GM10847 (cell line): ENCODE results near the gene WDR46.
A peak's percentile ranks its signal among the peaks of the same experiment; 100 is the strongest.

ENCODE experiments used
- POLR2A ChIP-seq: IDR thresholded peaks from 2 replicates; pipeline ENCODE4 v1.6.1; 2011; ENCODE audit not compliant: insufficient read length; ENCODE audit errors: extremely low read depth

The WDR46 gene

DNA sequence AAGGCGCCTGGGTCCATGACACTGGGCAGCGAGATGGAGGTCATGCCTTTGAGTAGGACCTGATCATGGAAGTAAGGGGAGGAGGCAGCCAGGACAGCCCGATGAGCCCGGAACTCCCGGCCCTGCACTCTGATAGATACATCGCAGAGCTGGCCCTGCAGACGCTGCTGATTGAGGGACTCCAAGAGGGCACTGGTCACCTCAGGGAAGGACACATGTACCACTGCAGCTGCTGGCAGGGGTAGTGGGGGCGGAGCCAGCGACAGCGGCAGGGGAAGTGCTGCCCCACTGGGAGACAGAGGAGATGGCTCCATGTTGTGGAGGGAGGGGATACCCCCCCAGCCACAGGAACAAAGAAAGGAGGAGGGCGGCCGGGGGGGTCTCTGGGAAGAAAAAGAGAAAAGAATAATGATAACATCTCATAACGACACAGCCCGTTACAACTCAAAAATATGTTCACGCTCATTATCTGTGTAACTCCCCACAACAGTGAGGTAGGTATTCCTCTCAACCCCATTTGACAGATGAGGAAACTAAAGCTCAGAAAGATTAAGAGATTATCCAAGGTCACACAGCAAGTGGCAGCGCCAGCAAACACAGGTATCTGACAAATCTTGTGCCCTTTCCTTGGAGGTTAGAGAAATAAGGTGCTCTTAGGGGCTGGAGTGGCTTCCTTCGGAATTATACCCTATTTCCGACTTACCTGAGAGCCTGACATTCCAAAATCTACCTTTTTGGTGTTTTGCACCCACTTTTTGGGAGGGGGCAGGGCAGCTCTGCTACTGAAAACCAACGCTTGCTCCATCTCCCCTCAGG, 27.8 kb upstream of the WDR46 start:
- no peak for TF ChIP-seq POLR2A

DNA sequence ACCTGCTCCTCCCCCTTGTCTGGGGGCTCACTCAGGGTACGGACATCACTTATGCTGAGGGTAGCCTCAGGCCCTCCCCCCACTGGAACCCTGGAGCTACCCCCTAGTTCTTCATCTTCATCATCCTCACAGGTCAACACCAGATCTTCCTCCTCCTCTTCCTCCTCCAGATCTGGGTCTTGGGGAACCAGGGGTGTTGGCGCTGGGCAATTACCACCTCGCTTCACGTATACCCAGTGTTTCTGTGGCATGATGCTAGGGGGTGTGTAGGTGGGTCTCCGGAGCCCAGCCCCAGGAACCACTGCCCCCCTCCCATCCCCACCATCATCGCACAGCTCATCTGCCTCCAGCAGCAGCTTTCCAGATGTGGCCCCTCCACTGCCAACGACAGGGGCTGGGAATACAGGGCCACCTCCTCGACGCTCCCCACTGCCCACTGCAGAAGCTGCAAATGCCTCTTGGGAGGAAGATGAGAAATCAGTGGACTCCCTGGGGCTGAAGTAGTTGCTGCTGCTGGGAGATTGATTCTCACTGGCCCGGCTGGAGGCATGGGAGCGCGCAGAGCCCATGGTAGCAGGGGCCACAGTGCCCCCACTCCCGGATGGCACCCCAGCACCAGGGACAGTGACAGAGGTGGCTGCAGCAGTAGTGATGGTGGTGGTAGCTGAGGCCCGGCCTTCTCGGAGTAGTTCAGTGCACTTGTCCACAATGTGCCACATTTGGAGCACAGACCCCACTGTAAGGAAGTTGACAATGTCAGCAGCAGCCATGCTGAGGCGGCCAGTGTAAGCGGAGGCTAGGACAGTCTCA, 27.0 kb upstream of the WDR46 start:
- TF ChIP-seq POLR2A = no peak

GRCh38 chr6:33314943-33315792, 26.1 kb upstream of the WDR46 start:
- TF ChIP-seq POLR2A = no peak

DNA sequence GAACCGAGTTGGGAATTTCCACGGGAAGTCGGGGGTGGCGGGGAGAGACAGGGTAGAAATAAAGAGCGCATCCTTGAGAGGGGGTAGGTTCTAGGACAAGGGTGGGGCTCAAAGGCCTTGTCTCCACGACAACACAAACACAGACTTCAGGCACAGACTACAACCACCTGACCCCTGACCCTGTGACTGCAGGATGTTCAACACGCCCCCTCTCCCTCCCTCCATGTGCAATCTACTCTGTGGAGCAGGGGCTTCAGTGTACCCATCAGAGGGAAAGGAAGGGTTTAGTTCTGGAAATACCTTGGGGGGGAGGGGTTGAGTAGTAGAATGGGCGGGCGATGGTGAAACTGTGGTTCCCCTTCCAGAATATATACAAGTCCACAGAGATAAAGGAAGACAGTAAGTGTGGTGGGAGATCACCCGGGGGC, 25.5 kb upstream of the WDR46 start:
- no peak for TF ChIP-seq POLR2A

DNA sequence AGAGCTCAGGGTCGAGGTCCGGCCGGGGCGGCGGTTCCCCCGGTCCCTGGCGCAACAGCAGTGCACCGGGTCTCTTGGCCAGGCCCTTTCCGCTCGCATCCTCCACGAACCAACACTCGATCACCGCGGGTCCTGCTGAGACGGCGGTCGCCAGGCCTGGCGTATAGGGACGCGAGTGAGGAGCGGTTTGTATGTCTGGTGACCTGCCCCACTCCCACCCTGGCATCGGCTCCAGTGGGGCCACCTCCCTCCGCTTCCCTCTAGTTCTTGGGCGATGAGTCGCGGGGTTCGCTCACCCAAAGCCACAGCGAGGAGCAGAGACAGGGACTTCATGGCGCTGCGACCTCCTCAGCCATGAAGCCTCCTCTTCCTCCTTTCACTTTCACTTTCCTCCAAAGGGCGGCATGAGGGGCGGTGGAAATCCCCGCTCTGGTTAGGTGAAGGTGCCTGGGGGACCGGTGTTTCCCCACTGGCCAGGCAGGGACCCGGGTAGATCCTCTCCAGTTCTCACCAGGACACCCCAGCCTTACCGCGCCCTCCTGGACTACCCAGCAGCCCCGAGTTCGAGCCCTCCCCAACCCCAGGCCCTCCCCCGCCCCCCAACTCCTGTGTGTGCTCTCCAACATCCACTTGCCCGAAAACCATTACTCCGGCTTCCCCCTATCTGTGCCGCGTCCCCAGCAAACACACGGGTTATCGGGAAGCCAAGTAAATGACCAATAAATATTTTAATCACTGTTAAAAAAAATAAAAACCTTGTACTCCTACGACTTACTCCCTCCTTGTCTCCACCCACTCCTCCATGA, 24.9 kb upstream of the WDR46 start, which contains the start of gene TAPBP:
Gene TAPBP, minus strand, starts transcription at position 370 of the 806 bp plus-strand sequence. Its CDS starts 37 bp downstream, at position 333.
- peak; percentile 73 for TF ChIP-seq POLR2A

GRCh38 chr6:33313105-33313708, 24.2 kb upstream of the WDR46 start:
- no peak for TF ChIP-seq POLR2A

DNA sequence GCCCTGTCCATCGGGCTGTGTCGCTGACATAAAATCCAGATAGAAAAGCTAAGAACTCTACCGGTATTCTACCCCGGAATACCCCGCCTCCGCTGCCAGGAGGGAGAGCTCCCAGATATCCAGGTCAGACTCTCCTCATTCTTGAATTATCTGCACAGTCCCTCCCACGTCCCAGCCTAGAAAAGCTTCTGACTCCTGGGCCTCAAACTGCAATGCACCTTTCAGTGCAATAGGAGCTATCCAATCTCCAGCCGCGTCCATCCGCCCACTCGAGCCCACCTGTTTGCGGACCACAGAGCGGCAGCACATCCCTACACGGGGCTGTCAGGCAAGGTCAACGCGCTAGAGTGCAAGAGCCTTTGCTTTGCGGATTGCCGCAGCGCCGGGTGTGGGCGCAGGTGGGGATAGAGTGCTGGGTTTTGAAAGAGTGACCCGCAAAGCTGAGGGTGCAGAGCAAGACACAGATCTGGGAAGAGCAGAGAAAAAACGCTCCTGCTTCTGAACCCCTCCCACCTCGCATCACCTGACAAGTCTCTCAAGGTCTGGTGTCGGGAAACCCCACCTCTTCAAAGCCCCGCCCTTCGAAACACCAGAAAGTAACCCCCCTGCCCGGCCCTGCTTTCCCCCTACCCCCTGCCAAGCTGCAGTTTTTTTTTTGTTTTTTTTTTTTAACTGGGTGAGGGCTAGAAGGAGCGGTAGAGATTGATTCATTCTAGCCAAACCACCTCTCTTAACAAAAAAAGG, 23.5 kb upstream of the WDR46 start:
- no peak for TF ChIP-seq POLR2A

DNA sequence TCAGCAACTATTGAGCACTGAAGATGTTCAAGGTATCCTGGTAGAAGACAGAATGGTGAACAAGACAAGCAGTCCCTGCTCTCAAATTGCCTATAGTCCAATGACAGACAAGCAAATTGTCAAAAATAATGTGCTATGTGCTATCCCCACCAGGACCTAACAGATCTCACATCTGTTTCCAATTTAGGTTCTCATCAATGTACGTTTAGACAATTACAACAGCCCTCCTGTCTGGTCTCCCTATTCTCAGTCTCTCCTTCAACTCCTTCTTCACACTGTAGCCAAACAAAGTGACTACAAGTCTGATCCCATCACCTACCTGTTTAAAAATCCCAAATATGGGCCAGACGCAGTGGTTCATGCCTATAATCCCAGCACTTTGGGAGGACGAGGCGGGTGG, 17.3 kb upstream of the WDR46 start:
- no peak for TF ChIP-seq POLR2A

DNA sequence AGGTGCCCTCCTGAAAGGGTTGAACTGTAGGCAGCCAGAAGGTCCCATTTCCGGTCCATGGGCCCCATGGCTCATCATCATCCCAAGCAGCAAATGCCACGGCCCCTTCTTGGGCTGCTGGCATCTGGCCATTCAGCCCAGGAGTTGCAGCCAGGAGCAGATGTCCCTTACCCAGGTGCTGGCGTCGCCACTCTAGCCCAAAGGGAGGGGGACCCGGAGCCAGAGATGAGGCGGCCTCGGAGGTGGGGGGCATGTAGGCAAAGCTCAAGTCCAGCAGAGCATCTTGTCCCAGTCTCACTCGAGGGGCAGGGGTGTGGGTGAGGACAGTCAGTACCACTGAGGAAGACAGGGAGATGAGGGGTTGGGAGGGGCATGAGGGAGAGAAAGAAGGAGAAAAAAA, 16.0 kb upstream of the WDR46 start:
- no peak for TF ChIP-seq POLR2A

GRCh38 chr6:33304216-33304615, 15.2 kb upstream of the WDR46 start:
- TF ChIP-seq POLR2A = peak; percentile 8

GRCh38 chr6:33301877-33302276, 12.8 kb upstream of the WDR46 start:
- TF ChIP-seq POLR2A = no peak

DNA sequence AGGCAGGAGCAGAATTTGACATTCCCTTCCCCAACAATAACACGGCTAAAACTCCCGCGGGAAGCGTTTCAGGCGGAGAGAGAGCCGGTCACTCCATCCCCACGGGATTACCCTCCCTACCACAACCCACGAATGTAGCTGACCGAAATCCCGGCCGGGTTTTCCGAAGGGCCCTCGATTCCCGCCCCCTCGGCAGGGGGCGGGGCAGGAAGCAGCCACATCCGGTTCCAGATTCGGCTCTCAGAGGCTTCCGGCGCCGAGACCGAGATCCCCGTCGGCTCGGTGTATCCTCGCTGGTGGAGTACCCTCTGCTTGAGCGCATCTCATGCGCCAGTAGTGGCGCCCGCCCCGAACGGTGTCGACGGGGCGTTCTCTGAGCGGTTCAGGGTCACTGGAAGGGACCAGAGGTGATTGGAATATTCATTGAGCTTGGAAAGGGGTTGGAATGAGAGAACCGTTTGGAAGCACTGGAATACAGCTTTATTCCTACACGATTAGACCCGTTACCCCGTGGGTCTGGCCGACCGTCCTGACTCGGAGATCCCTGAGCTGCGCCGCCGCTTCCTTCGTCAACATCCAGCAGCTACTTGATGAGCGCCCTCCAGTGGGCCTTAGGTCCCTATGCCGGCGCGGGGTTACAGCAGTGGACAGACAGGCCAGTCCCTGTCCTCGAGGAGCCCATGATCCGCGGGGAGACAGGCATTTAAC, 10.4 kb upstream of the WDR46 start:
- peak; percentile 91 for TF ChIP-seq POLR2A

- TF ChIP-seq POLR2A = no peak
Measured at GRCh38 chr6:33298773-33299236, 9.8 kb upstream of the WDR46 start, which contains the start of gene RGL2. RGL2 (minus strand) TSS chr6:33298942; CDS start chr6:33298610, 332 bp downstream.
